Putamen (tissue), 1 donor: ENCODE measurements around the gene SNX20.

Experiments
- DNase-seq: peaks from one replicate; pipeline ENCODE4 v3.0.0-alpha.2; 2016; ENCODE audit warnings: low spot score

SNX20 gene

DNA sequence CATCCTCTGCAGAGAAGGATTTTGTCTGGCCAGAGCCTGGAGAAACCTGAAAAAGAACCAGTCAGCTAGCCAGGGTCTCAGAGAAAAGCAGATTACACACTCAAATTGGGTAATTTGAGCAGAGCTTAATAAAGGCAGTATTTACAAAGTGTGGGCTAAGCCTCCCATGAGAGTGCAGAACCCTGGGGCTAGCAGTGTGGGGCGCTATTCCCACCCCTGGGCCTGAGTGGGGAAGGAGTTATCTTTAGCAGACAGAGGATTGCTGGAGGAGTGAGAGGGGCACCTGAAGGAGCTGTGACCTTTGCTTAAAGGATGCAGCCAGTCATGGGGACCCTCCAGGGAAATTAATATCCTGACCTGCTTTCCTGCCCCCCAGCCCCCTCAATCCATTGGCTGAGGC, 46.2 kb downstream of the SNX20 start:
- no peak for DNase-seq

DNA sequence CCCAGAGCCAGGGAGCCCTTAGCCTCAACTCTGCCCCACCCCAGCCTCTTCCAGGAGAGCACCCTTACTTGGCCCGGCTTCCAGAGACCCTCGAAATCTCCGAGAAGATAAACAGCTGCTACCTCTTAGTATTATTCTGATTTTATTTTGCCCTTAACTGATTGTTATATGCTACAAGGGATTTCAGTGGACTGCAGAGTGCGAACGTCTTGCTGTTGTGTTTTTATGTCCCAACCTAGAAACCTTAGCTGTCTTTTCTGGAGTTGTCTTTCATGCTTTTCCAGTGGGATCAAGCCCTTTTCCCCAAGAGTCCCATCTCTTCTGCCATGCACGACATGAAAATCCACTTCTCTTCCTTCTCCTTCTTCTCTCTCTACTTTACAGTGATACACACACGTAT, 47.0 kb downstream of the SNX20 start:
- DNase-seq, result no peak

GRCh38 chr16:50632927-50633800, 47.9 kb downstream of the SNX20 start:
- no peak for DNase-seq

DNA sequence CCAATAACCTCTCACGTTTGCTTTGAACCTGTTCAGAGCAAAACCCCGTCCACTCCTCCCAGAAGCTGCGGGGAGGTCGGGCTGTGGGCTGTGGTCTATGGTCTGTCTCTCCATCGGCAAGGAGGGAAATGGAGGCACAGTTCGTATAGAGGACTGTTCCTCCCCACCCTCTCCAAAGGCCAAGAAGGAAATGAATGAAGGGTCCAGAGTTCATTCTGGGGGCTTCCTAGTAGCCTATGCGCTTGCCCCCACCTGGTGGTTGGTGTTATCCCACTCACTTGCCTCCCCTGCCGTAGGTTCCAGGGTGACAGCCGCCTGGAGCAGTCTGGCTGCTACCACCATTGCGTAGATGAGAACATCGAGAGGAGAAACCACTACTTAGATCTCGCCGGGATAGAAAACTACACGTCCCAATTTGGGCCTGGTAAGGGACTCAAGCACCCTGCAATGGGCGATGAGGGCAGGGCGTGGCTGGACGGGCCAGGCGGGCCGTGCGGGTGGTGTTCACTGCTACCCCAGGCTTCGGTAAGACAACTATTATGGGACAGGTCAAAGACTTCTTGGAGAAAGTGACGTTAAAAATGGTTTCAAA, 49.0 kb downstream of the SNX20 start:
- no peak for DNase-seq

DNA sequence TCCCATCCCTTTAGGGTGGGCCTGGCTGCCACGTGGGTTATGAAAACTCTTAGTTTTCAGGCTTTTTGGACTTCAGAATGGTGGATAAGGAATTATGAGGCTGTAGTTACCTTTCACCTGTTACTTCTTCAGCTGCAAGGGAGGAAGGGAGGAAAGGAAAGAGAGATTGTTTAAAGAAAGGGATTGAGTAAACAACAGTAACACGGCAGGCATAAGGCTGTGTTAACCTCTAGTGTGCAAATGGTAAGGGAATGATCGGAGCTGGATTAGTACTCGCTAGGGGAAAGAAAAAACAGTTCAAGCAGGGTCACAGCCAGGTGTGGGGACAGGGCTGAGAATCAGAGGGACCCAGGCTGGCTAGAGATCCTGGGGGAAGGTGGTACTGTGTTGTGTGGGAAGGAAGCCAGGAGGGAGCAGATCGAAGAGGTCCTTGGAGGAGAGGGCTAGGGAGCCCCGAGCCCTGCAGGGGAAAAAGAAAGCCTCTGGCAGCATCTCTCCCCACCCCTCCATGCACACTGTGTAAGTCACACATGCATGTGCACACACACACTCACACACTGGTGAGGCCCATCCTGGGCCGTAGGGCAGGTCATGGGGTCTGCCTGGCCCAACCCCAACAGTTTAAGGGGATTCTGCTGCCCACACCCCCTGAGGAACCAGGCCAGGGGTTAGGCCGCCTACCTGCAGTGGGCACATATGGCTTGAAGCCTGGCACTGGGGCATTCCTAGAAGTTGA, 49.7 kb downstream of the SNX20 start:
- DNase-seq, result no peak

- DNase-seq, result no peak
Observed at GRCh38 chr16:50630394-50631020, 50.6 kb downstream of the SNX20 start.

- no peak for DNase-seq
Observed at GRCh38 chr16:50629334-50629733, 51.8 kb downstream of the SNX20 start.

DNA sequence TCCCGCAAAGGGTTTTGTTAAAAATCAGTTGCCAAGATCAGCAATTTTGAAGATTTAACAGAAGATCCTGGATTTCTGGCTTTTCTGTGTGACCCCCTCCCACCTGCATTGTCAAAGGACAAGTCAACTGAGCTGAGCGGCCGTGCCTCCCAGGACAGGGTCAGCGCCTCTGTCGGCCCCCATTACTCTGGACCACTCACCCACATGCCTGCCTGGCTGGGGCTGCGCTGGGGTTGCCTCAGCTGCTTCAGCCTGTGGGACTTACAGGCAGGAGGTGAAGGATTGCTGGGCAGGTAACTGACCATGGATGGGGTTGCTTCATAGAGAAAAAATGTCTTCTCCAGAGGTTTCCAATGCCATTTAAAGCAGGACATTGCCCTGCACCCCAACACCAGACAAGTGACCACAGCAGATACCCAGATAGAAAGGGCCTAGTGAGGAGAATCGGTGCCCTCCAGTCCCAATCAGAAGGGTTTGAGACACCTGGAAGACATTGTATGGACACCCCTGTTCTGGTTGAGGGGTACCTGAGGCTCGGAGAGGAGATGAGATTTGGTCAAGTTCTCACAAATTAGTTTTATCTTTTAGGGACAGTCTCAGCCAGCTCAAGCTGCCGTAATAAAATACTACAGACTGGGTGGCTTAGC, 52.8 kb downstream of the SNX20 start:
- DNase-seq, result no peak

- DNase-seq, result no peak
Observed at GRCh38 chr16:50627419-50627818, 53.7 kb downstream of the SNX20 start.

- DNase-seq, result no peak
Observed at GRCh38 chr16:50626868-50627267, 54.2 kb downstream of the SNX20 start.

- no peak for DNase-seq
Observed at GRCh38 chr16:50625374-50625773, 55.7 kb downstream of the SNX20 start.

DNA sequence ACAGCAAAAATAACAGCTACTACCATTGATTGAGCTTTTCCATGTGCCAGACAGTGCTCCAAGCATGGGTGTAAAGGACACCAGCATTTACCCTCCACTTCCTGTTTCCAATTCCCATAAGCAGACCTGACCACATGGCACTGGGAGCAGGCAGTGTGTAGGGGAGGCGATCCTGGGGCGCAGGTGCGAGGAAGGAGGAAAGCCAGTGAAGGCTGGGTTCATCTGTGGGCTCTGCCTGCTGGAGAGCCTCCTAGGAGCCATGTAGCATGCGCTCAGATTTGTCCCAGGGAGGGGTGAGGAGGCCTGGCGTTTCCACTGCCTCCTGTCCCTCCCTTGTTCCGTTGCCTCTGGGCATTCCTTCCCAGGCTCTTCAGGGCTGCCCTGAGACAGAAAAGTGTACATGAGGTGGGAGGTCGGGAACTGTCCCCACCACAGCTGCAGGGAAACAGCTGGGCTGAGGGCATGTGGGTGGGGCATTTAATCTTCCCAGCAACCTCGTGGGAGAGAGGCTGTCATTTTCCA, 56.6 kb downstream of the SNX20 start:
- DNase-seq, result no peak

- no peak for DNase-seq
Observed at GRCh38 chr16:50622643-50623369, 58.3 kb downstream of the SNX20 start.

DNA sequence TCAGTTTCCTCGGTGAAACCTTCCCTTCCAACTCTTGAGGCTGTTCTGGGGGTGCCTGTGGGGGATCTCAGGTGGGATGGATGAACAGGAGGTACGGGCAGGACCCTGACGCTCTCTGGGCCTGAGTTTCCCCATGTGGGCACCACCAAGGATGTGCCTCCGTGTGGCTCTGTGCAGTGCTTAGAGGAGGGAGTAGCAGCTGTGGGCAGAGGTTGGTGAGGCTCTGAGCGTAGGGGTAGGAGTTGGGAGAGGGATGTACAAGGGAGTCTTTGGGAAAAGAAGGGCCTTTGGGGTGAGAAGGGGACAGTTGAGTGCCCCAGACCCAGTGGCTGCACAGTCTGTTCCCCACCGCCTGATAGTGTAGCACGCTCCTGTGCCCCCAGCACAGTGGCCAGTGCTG, 59.1 kb downstream of the SNX20 start:
- no peak for DNase-seq
